ENCODE results near the gene GCGR. TPM values are rescaled to one million over a fixed set of nuclear protein-coding genes. Genes with fewer than 3 reads are reported as not detected.

Gene GCGR
- total RNA-seq, 4 donors from 2014 or later, result not detected

GRCh38 chr17:81814748-81815645 is 11.0 kb downstream of the GCGR start:
- TF ChIP-seq CTCF (IDR thresholded peaks at IDR 0.05) (no peak), POLR2A (IDR thresholded peaks at IDR 0.05) (no peak)
- Histone ChIP-seq H3K9me3 (no peaks in the 10 kb centered on the region), H3K27ac (no peak overlapping the region), H3K4me3 (no peak overlapping the region), H3K27me3 (peaks cover 0 to 78% (median 0%) of the 10 kb centered on the region in 4 donors), H3K36me3 (no peaks in the 10 kb centered on the region), H3K4me1 (peaks cover 0 to 13% (median 0%) of the 10 kb centered on the region in 3 donors)
- DNase-seq, result no peak
- intact Hi-C loops (cut with DNase I), result no loop called here
- 40 to 60% methylated on average over 2 to 4 of the region's 24 CpGs for WGBS, 2 donors

GRCh38 chr17:81815646-81815986 is 11.7 kb downstream of the GCGR start:
- H3K9me3 ChIP-seq, result no peaks in the 10 kb centered on the region
- no peak for TF ChIP-seq CTCF (IDR thresholded peaks at IDR 0.05)
- no peak for TF ChIP-seq POLR2A (IDR thresholded peaks at IDR 0.05)
- H3K36me3 ChIP-seq, result no peaks in the 10 kb centered on the region
- H3K4me1 ChIP-seq, result peaks cover 0 to 13% (median 0%) of the 10 kb centered on the region in 3 donors
- DNase-seq, result no peak
- H3K4me3 ChIP-seq, result no peak overlapping the region
- no peak overlapping the region for H3K27ac ChIP-seq
- intact Hi-C loops (cut with DNase I), result no loop called here
- WGBS, 2 donors, result 30% methylated on average over 2 of the region's 2 CpGs; no CpG with 5 or more reads in 1 of the 2 donors
- H3K27me3 ChIP-seq, result peaks cover 0 to 72% (median 0%) of the 10 kb centered on the region in 4 donors

- H3K36me3 ChIP-seq, result peaks cover 0 to 5% (median 0%) of the 10 kb centered on the region in 3 donors
- WGBS, 2 donors, result 57 to 64% methylated on average over 6 of the region's 7 CpGs
- DNase-seq, result no peak
- H3K4me3 ChIP-seq, result no peak overlapping the region
- peaks cover 0 to 51% (median 0%) of the 10 kb centered on the region in 4 donors for H3K27me3 ChIP-seq
- intact Hi-C loops (cut with DNase I), result no loop called here
- H3K9me3 ChIP-seq, result no peaks in the 10 kb centered on the region
- H3K27ac ChIP-seq, result no peak overlapping the region
- TF ChIP-seq POLR2A (IDR thresholded peaks at IDR 0.05) (no peak), CTCF (IDR thresholded peaks at IDR 0.05) (no peak)
- peaks cover 18 to 32% (median 18%) of the 10 kb centered on the region in 3 donors for H3K4me1 ChIP-seq
Observed at GRCh38 chr17:81817758-81818147, 13.8 kb downstream of the GCGR start.

GRCh38 chr17:81819708-81820107 is 15.8 kb downstream of the GCGR start:
- WGBS, 2 donors, result 43% methylated on average over 2 of the region's 13 CpGs; no CpG with 5 or more reads in 1 of the 2 donors

More at GRCh38 chr17:81819708-81820107, 15.8 kb downstream of the GCGR start:
- peaks cover 0 to 34% (median 0%) of the 10 kb centered on the region in 4 donors for H3K27me3 ChIP-seq
- no peaks in the 10 kb centered on the region for H3K9me3 ChIP-seq
- intact Hi-C loops (cut with DNase I), result no loop called here
- H3K4me3 ChIP-seq, result no peak overlapping the region
- TF ChIP-seq CTCF (IDR thresholded peaks at IDR 0.05), result no peak
- no peak for TF ChIP-seq POLR2A (IDR thresholded peaks at IDR 0.05)
- H3K4me1 ChIP-seq, result peaks cover 27 to 50% (median 33%) of the 10 kb centered on the region in 3 donors
- H3K36me3 ChIP-seq, result peaks cover 0 to 23% (median 0%) of the 10 kb centered on the region in 3 donors
- no peak overlapping the region for H3K27ac ChIP-seq
- DNase-seq, result no peak

Data from esophagus squamous epithelium (tissue), 5 donors.